Cardiac muscle cell (in vitro differentiated cells and primary cell): ENCODE measurements around the gene RHOD. TPM values are rescaled to one million over a fixed set of nuclear protein-coding genes. Genes with fewer than 3 reads are reported as not detected.

Experiments
- DNase-seq, 2 donors: peaks; one replicate each; pipeline versions ENCODE4 v3.0.0 to v3.0.0-alpha.2; 2010 to 2017; ENCODE audit warnings: low read depth in 1 of 2, low spot score in 1 of 2
- H3K27ac ChIP-seq: fragments of 200-600 bp; sonication (generic); 2 replicates; pipeline ENCODE4 v1.5.1; 2016
- H3K27me3 ChIP-seq: fragments of 200-600 bp; sonication (generic); 2 replicates; pipeline ENCODE4 v1.6.0; 2016; ENCODE audit warnings: control low read depth
- H3K36me3 ChIP-seq: fragments of 200-600 bp; sonication (generic); 2 replicates; pipeline ENCODE4 v1.5.1; 2016; ENCODE audit warnings: control low read depth
- H3K4me1 ChIP-seq: fragments of 200-600 bp; sonication (generic); 2 replicates; pipeline ENCODE4 v1.8.1; 2017; ENCODE audit warnings: low read depth, mild to moderate bottlenecking, mixed run types
- H3K4me3 ChIP-seq: fragments of 200-600 bp; sonication (generic); 2 replicates; pipeline ENCODE4 v1.5.1; 2016; ENCODE audit warnings: mild to moderate bottlenecking
- H3K9me3 ChIP-seq: fragments of 200-600 bp; sonication (generic); 2 replicates; pipeline ENCODE4 v1.5.1; 2017; ENCODE audit warnings: low read depth, mild to moderate bottlenecking, control low read depth
- CTCF ChIP-seq: IDR thresholded peaks from 2 replicates; pipeline ENCODE4 v1.5.1; 2012; ENCODE audit warnings: low read depth, mild to moderate bottlenecking, low read length
- polyA plus RNA-seq: library from polyadenylated mRNA; unstranded; fragments of >200 nt; fragmentation: Nextera tagmentation; extraction: Ambion mirVana; gene quantifications from 2 replicates; pipeline ENCODE4 v1.2.1, GENCODE V29; 2016
- total RNA-seq: library from RNA; depleted of rRNA; stranded (reverse); fragments of >200 nt; gene quantifications from 2 replicates; pipeline ENCODE4 v1.2.3, GENCODE V29; 2016

Gene RHOD
- total and polyA plus RNA-seq, 2 experiments from 2014 or later, result 44.2 to 48.5 TPM

GRCh38 chr11:67090717-67091116, 34.1 kb downstream of the RHOD start:
- no peaks in the 10 kb centered on the region for H3K27me3 ChIP-seq
- no peak overlapping the region for H3K4me3 ChIP-seq
- DNase-seq, result no peak
- H3K9me3 ChIP-seq, result no peaks in the 10 kb centered on the region
- H3K36me3 ChIP-seq, result no peaks in the 10 kb centered on the region
- H3K4me1 ChIP-seq, result no peaks in the 10 kb centered on the region
- no peak for TF ChIP-seq CTCF
- H3K27ac ChIP-seq, result no peak overlapping the region

- H3K9me3 ChIP-seq, result no peaks in the 10 kb centered on the region
- TF ChIP-seq CTCF, result no peak
- no peak for DNase-seq
- H3K27ac ChIP-seq, result no peak overlapping the region
- H3K36me3 ChIP-seq, result no peaks in the 10 kb centered on the region
- no peaks in the 10 kb centered on the region for H3K27me3 ChIP-seq
- H3K4me1 ChIP-seq, result no peaks in the 10 kb centered on the region
- H3K4me3 ChIP-seq, result no peak overlapping the region
Measured at GRCh38 chr11:67095214-67095507, 38.5 kb downstream of the RHOD start.

DNA sequence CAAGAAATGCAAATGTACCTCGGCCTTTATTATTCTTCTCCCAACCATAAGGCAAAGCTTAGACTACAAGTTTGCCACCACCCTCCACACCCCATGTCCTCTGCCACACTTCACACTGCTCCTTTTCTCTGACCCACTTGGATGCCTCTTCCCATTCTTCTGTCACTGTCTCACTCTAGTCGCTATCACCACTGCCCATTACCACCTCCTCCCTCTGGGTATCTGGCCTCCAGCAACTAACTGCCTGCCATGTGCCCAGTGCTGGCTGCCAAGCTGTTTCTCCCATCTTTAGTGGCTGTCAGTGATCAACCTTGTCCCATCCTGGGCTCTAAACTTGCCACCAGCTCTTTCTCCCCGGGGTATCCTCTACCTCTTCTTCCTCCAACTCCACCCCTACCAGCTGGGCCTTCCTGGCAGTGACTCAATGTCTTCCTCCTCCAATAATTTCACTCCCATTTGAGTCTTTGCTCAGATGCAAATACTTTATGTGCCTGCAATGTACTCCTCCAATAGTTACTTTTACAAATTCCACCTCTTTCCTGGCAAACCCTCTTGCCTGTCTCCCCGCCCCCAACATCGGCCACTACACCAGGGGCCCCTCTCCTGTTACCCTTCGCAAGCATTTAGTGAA, 42.3 kb downstream of the RHOD start:
- H3K27me3 ChIP-seq, result no peaks in the 10 kb centered on the region
- no peaks in the 10 kb centered on the region for H3K9me3 ChIP-seq
- TF ChIP-seq CTCF, result no peak
- H3K27ac ChIP-seq, result no peak overlapping the region
- H3K4me3 ChIP-seq, result no peak overlapping the region
- H3K36me3 ChIP-seq, result no peaks in the 10 kb centered on the region
- H3K4me1 ChIP-seq, result no peaks in the 10 kb centered on the region
- DNase-seq, result no peak

GRCh38 chr11:67099831-67100324, 43.2 kb downstream of the RHOD start:
- no peak for TF ChIP-seq CTCF
- H3K9me3 ChIP-seq, result no peaks in the 10 kb centered on the region
- DNase-seq, result no peak
- H3K27me3 ChIP-seq, result no peaks in the 10 kb centered on the region
- H3K4me3 ChIP-seq, result no peak overlapping the region
- H3K4me1 ChIP-seq, result no peaks in the 10 kb centered on the region
- no peak overlapping the region for H3K27ac ChIP-seq
- H3K36me3 ChIP-seq, result no peaks in the 10 kb centered on the region

DNA sequence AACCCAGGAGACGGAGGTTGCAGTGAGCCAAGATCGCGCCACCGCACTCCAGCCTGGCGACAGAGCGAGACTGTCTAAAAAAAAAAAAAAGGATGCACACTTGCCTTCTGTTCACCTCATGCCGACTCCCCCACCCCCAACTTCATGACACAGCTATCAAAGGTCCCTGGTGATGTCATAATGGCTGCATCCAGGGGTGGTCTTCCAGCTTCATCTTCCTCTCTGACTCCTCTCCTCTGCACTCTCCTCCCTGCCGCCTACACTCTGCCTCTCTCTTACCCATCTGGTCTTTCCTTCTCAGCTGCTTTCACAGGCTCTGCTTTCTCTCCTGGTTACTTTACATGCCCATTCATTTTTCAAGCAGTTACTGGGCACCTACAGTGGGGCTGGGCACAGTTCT, 46.0 kb downstream of the RHOD start:
- DNase-seq, result no peak
- Histone ChIP-seq H3K9me3 (no peaks in the 10 kb centered on the region), H3K4me3 (no peak overlapping the region), H3K27me3 (no peaks in the 10 kb centered on the region), H3K4me1 (no peaks in the 10 kb centered on the region), H3K36me3 (no peaks in the 10 kb centered on the region), H3K27ac (no peak overlapping the region)
- no peak for TF ChIP-seq CTCF

DNA sequence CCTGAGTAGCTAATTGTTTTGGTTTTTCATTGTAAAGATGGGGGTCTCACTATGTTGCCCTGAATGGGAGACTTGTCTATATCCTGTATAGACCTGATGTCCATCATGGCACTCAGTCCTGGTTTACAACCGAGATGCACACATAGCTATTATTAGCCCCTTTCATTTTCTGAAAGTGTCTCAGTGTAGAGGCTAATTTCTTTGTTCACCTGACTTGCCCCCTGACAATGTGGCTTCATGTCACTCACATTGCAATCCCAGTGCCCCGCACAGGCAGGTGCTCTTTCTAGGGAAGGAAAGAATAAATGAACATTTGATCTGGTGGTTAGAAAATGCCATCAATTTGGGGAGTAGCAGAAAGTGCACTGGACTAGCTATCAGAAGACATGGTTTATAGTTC, 49.3 kb downstream of the RHOD start:
- no peak for TF ChIP-seq CTCF

More for the DNA sequence above, 49.3 kb downstream of the RHOD start:
- no peaks in the 10 kb centered on the region for H3K27me3 ChIP-seq
- no peak overlapping the region for H3K4me3 ChIP-seq
- H3K27ac ChIP-seq, result no peak overlapping the region
- H3K4me1 ChIP-seq, result no peaks in the 10 kb centered on the region
- H3K36me3 ChIP-seq, result no peaks in the 10 kb centered on the region
- DNase-seq, result no peak
- no peaks in the 10 kb centered on the region for H3K9me3 ChIP-seq
